NCI-H2227 treated with DMSO at 0.1 percent for 48 hours (cell line): ENCODE measurements around the gene TEX51.

ENCODE experiments used
- DNase-seq: peaks from one replicate; lab custom pipeline; 2025; lab: John Stamatoyannopoulos, UW

Gene TEX51

GRCh38 chr2:126914811-126915500 lies 16.3 kb downstream of the TEX51 start:
- DNase-seq = no peak

GRCh38 chr2:126915903-126916302 lies 17.2 kb downstream of the TEX51 start:
- no peak for DNase-seq

- no peak for DNase-seq
Measured at GRCh38 chr2:126916744-126917143, 18.1 kb downstream of the TEX51 start.

- DNase-seq = no peak
Measured at GRCh38 chr2:126921066-126921465, 22.4 kb downstream of the TEX51 start.

- DNase-seq = no peak
Measured at GRCh38 chr2:126930970-126931590, 32.4 kb downstream of the TEX51 start.

GRCh38 chr2:126932529-126932928 lies 33.8 kb downstream of the TEX51 start:
- DNase-seq = no peak

GRCh38 chr2:126932966-126933710 lies 34.4 kb downstream of the TEX51 start:
- DNase-seq = no peak

- DNase-seq = no peak
Measured at GRCh38 chr2:126933711-126934091, 35.0 kb downstream of the TEX51 start.

- no peak for DNase-seq
Measured at GRCh38 chr2:126934809-126935208, 36.1 kb downstream of the TEX51 start.

- peak; percentile 16 for DNase-seq
Measured at GRCh38 chr2:126935774-126936173, 37.1 kb downstream of the TEX51 start.

GRCh38 chr2:126936219-126936723 lies 37.6 kb downstream of the TEX51 start:
- DNase-seq = no peak

- no peak for DNase-seq
Measured at GRCh38 chr2:126940331-126940730, 41.6 kb downstream of the TEX51 start.

- no peak for DNase-seq
Measured at GRCh38 chr2:126942427-126943203, 43.9 kb downstream of the TEX51 start.

GRCh38 chr2:126943612-126944348 lies 45.1 kb downstream of the TEX51 start:
- no peak for DNase-seq

- DNase-seq = no peak
Measured at GRCh38 chr2:126945118-126945517, 46.4 kb downstream of the TEX51 start.

GRCh38 chr2:126946318-126947102 lies 47.8 kb downstream of the TEX51 start:
- no peak for DNase-seq

GRCh38 chr2:126947103-126947429 lies 48.4 kb downstream of the TEX51 start:
- no peak for DNase-seq

- DNase-seq = no peak
Measured at GRCh38 chr2:126949775-126950174, 51.1 kb downstream of the TEX51 start.

GRCh38 chr2:126950504-126950903 lies 51.8 kb downstream of the TEX51 start:
- DNase-seq = no peak
